GM21528 (cell line): Measurements from ENCODE around the gene ITGA11.
"Not testable (repeated sequence)": the region's sequence is repeated elsewhere in the genome, so short reads cannot be mapped to it uniquely, and the experiment has no call there.

Source experiments
- ATAC-seq: cut with Tn5 transposase; IDR thresholded peaks from one replicate; pipeline ENCODE4 v1.9.1; 2021; ENCODE audit warnings: mild to moderate bottlenecking, moderate library complexity; ENCODE audit not compliant: unreplicated experiment, low FRiP score

Gene ITGA11

GRCh38 chr15:68399096-68400065 is 32.6 kb downstream of the ITGA11 start:
- no peak for ATAC-seq

GRCh38 chr15:68397999-68398398 is 34.0 kb downstream of the ITGA11 start:
- ATAC-seq: not testable (repeated sequence)

DNA sequence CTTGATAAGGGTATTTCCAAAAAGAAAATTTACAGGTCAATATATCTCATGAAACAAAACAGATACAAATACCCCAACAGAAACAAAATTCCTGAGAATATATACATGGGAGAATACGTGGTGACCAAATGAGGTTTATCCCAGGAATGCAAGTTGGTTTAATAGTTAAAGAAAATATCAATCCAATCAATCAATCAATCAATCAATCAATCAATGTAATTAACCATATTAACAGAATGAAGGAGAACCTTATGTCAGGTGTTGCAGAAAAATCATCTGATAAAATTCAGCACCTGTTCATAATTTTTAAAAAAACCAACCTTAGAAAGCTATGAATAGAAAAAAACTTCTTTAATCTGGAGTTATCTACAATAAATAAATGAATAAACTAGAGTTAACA is 35.9 kb downstream of the ITGA11 start:
- no peak for ATAC-seq

- ATAC-seq: no peak
Observed at GRCh38 chr15:68391121-68391520, 40.8 kb downstream of the ITGA11 start.

DNA sequence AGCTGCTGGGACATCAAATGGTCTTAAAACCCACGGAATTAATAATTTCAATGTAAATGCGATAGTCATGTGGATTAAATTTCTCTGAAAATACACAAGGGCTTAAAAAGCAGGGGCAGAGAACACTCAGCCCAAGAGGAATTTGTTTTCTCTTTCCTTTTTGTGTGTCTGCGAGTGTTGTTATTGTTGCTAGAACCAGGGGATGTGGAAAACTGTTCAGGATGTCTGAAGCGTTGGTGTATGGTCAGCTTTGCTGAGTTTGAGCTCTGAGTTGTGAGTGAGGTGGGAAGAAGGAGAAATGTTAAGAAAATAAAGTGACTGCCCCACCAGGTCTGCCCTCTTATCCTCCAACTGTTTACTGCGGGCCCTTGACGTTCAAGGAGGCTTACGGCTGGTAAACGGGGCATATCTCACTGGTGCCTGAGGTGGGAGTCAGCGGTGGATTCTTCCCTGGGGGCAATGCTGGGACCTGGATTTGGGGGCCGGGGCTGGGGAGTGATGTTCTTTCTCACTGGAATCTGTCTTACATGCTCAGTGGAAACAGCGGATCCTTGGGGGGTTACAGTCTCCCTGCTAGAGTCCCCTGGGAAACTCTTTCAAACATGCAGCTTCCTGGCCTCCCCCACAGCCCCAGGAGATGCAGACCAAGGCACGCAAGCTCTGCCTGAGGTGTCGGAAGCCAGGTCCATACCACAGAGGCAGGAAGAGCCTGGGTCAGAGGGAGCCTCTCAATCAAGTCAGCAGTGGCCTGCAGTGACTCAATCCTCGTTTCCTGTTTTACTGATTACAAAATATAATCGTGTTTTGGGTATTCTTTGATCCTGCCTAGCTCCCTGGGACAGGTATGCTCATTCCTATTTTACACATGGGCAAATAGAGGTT is 41.8 kb downstream of the ITGA11 start:
- ATAC-seq: no peak

GRCh38 chr15:68389041-68389930 is 42.7 kb downstream of the ITGA11 start:
- no peak for ATAC-seq

- no peak for ATAC-seq
Observed at GRCh38 chr15:68387381-68388143, 44.4 kb downstream of the ITGA11 start.

- ATAC-seq: no peak
Observed at GRCh38 chr15:68386587-68387288, 45.2 kb downstream of the ITGA11 start.

- ATAC-seq: no peak
Observed at GRCh38 chr15:68385671-68386586, 46.0 kb downstream of the ITGA11 start.

DNA sequence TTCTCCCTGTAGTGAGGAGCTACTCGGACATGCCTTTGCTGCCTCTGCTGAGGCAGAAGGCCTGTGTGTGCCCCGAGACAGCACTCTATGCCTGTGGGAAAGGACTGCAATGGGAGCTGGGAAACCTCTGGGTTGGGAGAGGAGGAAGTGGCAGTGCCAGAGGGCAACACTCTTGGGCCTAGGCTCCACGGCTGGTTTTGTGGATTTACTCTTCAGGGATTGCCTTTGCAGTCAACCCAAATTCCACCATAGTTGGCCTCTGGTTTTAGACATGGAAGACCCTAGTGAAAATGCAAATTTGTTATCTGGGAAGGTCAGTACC is 46.8 kb downstream of the ITGA11 start:
- ATAC-seq: no peak

- no peak for ATAC-seq
Observed at GRCh38 chr15:68384451-68385239, 47.3 kb downstream of the ITGA11 start.

- ATAC-seq: no peak
Observed at GRCh38 chr15:68383161-68384074, 48.5 kb downstream of the ITGA11 start.

- no peak for ATAC-seq
Observed at GRCh38 chr15:68382286-68383007, 49.5 kb downstream of the ITGA11 start.

DNA sequence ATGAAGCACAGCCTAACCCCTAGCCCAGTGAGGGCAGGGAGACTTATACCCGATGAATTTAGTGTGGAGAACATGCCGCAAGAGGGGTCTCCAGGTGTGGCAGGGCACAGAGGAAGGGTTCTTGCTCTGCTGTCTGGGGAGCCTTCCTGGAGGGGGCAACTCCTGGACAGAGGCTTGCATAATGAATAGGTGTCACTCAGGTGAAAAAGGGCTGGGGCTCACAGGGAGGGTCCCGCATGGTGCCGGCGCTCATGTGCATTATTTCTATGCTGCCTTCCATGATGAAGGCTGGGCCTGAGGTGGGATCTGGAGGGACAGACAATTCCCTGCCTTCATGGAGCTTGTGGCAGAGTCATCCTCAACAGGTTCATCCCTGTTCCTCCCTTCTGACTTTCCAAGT is 51.5 kb downstream of the ITGA11 start:
- no peak for ATAC-seq

GRCh38 chr15:68379759-68380290 is 52.1 kb downstream of the ITGA11 start:
- ATAC-seq: no peak
